Calu3 (cell line): ENCODE results near the gene MATR3. TPM values are rescaled to one million over a fixed set of nuclear protein-coding genes. Genes with fewer than 3 reads are reported as not detected.

Experiments used
- BruUV-seq: library from RNA; stranded (reverse); fragments of 400-500 nt; replicated peaks from 2 replicates; lab custom pipeline; 2021; lab: Mats Ljungman, UMichigan
- CTCF ChIA-PET: fragments of 300-600 bp; sonication (Branson Sonifier 250); formaldehyde crosslinking; loops from one replicate; lab custom pipeline; 2022; ENCODE audit warnings: antibody characterized with exemption; lab: Charles Lee
- DNase-seq: peaks from one replicate; pipeline ENCODE4 v3.0.0; 2022
- H3K27ac Mint-ChIP-seq: one replicate; pipeline ENCODE4 v1.8.0; 2022; ENCODE audit warnings: mixed read lengths; ENCODE audit not compliant: unreplicated experiment
- H3K27me3 Mint-ChIP-seq: one replicate; pipeline ENCODE4 v1.8.0; 2022; ENCODE audit warnings: mixed read lengths; ENCODE audit not compliant: unreplicated experiment
- H3K36me3 Mint-ChIP-seq: one replicate; pipeline ENCODE4 v1.8.0; 2022; ENCODE audit warnings: mild to moderate bottlenecking, moderate library complexity, mixed read lengths; ENCODE audit not compliant: insufficient read depth, unreplicated experiment
- H3K4me1 Mint-ChIP-seq: one replicate; pipeline ENCODE4 v1.8.0; 2022; ENCODE audit warnings: mild to moderate bottlenecking, low read depth, mixed read lengths; ENCODE audit not compliant: unreplicated experiment
- H3K4me3 Mint-ChIP-seq: one replicate; pipeline ENCODE4 v1.8.0; 2022; ENCODE audit warnings: mild to moderate bottlenecking, low read depth, moderate library complexity, mixed read lengths; ENCODE audit not compliant: unreplicated experiment
- H3K9me3 Mint-ChIP-seq: one replicate; pipeline ENCODE4 v1.8.0; 2022; ENCODE audit warnings: low read depth, mixed read lengths; ENCODE audit not compliant: unreplicated experiment
- intact Hi-C: fragments of 100-400 bp; cut with micrococcal nuclease; formaldehyde crosslinking; loops from one replicate; pipeline ENCODE4 v1.10.0; 2022; ENCODE audit not compliant: unreplicated experiment
- total RNA-seq: library from RNA; stranded (reverse); gene quantifications from 2 replicates; pipeline ENCODE4 v1.2.3, GENCODE V29; 2022
- TF ChIP-seq, protein P1 (sequence below): fragments of 200-600 bp; IDR thresholded peaks from one replicate; pipeline ENCODE4 v1.8.0; 2022; ENCODE audit warnings: antibody characterized with exemption; ENCODE audit not compliant: unreplicated experiment

The MATR3 gene
- total RNA-seq, 1 experiment from 2014 or later, result 230 TPM

DNA sequence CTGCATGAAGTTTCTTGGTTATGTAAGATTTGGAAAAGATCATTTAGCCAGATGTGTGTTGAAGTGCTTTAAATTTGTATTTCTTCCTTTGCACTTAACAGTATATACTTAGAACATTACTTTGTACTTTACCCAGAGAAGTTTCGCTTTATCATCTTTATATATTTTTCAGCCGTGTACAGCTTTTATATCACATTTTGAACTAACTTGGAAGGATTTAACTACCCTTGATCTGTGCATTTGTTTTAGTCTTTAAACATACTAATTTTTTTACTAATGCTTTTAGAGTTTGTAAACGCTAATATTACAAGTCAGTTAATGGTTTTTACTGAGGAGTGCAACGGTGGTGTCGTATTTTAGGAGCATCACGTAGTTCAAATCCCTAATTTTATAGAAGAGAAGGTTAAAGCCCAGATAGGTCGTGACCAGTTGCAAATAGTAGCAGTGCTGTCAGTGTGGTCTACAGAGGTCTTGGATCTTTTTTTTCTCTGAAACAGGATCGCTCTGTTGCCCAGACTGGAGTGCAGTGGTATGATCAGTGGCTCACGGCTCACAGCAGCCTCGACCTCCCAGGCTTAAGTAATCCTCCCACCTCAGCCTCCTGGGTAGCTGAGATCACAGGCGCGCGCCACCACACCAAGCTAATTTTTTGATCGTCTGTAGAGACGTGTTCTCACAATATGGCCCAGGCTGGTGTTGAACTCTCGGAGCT lies 2.0 kb downstream of the MATR3 start:
- TF ChIP-seq, protein P1, sequence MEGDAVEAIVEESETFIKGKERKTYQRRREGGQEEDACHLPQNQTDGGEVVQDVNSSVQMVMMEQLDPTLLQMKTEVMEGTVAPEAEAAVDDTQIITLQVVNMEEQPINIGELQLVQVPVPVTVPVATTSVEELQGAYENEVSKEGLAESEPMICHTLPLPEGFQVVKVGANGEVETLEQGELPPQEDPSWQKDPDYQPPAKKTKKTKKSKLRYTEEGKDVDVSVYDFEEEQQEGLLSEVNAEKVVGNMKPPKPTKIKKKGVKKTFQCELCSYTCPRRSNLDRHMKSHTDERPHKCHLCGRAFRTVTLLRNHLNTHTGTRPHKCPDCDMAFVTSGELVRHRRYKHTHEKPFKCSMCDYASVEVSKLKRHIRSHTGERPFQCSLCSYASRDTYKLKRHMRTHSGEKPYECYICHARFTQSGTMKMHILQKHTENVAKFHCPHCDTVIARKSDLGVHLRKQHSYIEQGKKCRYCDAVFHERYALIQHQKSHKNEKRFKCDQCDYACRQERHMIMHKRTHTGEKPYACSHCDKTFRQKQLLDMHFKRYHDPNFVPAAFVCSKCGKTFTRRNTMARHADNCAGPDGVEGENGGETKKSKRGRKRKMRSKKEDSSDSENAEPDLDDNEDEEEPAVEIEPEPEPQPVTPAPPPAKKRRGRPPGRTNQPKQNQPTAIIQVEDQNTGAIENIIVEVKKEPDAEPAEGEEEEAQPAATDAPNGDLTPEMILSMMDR, result no peak
- peaks cover 58% of the 10 kb centered on the region for H3K36me3 Mint-ChIP-seq
- CTCF ChIA-PET, result no interaction called here

DNA sequence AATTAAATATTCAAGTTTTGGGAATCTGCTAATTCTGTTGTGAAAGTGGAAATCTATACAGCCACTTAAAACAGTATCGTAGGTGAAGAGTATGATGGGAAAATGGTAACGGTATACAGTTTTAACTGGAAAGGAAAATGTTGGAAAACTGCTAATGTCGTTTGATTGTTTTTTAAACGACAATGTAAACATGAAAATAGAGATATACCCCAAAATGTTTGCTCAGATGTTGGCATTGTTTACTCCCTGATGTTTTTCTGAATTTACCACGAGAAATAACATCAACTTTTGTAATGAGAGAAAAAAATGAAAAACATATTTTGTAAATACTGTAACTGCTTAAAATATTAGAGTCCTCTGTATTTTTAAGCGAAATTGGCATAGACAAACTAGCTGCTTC lies 2.7 kb downstream of the MATR3 start:
- peak overlapping the region; percentile 98 for H3K4me3 Mint-ChIP-seq
- CTCF ChIA-PET, result no interaction called here
- TF ChIP-seq, protein P1, result no peak
- no TSS peak for BruUV-seq
- H3K9me3 Mint-ChIP-seq, result no peaks in the 10 kb centered on the region
- DNase-seq, result no peak
- peak overlapping the region; percentile 98 for H3K27ac Mint-ChIP-seq
- H3K27me3 Mint-ChIP-seq, result no peaks in the 10 kb centered on the region
- intact Hi-C loops, result no loop called here
- H3K36me3 Mint-ChIP-seq, result peaks cover 64% of the 10 kb centered on the region
- H3K4me1 Mint-ChIP-seq, result peaks cover 53% of the 10 kb centered on the region

More for the DNA sequence above, 2.0 kb downstream of the MATR3 start:
- H3K9me3 Mint-ChIP-seq, result no peaks in the 10 kb centered on the region
- H3K4me3 Mint-ChIP-seq, result peak overlapping the region; percentile 98
- H3K27me3 Mint-ChIP-seq, result no peaks in the 10 kb centered on the region
- H3K4me1 Mint-ChIP-seq, result peaks cover 50% of the 10 kb centered on the region
- peak overlapping the region; percentile 98 for H3K27ac Mint-ChIP-seq
- no peak for DNase-seq
- BruUV-seq, result no TSS peak
- intact Hi-C loops, result loop anchor here (2.0 kb wide), 1 partner anchor 15 kb away; no protein-coding TSS in a partner anchor

DNA sequence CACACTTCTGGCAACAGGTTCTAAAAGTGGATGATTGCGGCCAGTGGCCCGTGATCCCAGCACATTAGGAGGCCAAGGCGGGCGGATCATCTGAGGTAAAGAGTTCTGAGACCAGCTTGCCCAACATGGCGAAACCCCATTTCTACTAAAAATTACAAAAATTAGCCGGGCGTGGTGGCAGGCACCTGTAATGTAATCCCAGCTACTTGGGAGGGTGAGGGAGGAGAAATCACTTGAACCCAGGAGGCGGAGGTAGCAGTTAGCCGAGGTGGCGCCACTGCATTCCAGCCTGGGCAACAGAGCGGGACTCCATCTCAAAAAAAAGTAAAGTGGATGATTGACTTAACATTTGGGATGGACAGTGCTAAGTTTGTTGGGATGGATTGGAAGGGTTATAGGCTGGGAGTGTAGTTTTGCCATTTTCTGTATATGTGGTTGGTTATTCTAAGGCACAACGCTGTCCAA lies 3.4 kb downstream of the MATR3 start:
- CTCF ChIA-PET, result interaction anchor here (0.8 kb wide), 1 partner anchor 45 kb away, joined by 3 read pairs; the partner anchor contains the start of gene PAIP2
- Mint-ChIP-seq H3K4me1 (peaks cover 60% of the 10 kb centered on the region), H3K27ac (peak overlapping the region; percentile 98), H3K4me3 (peak overlapping the region; percentile 98), H3K36me3 (peaks cover 67% of the 10 kb centered on the region), H3K9me3 (no peaks in the 10 kb centered on the region), H3K27me3 (no peaks in the 10 kb centered on the region)
- intact Hi-C loops, result no loop called here
- BruUV-seq, result no TSS peak
- DNase-seq, result no peak
- TF ChIP-seq, protein P1, result no peak

DNA sequence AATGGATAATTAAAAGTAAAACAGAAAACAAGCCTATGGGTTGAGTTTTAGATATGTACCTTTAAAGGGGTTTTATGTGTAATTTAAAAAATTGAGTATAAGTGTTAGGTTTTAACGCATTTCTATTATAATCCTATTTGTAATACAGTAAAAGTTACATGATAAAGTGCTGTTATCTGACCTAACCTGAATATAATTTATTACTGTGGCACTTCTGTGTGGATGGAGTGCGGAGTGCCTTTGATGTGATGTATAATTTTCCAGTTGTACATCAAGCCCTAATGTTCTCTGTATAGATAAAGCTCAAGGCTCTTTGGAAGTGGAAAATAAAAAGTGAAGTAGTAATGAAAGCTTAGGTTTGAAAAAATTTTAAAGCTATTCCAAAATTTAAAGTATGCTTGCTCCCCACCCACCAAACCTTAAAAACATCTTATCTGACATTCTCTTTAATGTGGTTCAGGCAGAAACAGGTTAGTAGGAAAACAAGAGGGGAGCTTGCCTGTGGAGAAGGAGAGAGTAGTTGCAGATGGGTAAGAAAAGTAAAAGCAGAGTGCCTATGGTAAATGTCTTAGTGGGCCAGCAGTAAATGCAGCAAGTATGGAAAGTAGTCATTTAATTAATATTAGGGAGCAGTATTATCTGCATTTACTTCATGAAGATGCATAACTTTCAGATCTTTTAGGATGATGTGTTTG lies 4.0 kb downstream of the MATR3 start:
- H3K4me3 Mint-ChIP-seq, result peak overlapping the region; percentile 98
- TF ChIP-seq, protein P1, result no peak
- BruUV-seq, result no TSS peak
- H3K9me3 Mint-ChIP-seq, result no peaks in the 10 kb centered on the region
- H3K4me1 Mint-ChIP-seq, result peaks cover 67% of the 10 kb centered on the region
- intact Hi-C loops, result no loop called here
- no peaks in the 10 kb centered on the region for H3K27me3 Mint-ChIP-seq
- H3K27ac Mint-ChIP-seq, result peak overlapping the region; percentile 19
- DNase-seq, result no peak
- peaks cover 67% of the 10 kb centered on the region for H3K36me3 Mint-ChIP-seq
- CTCF ChIA-PET, result interaction anchor here (0.8 kb wide), 1 partner anchor 44 kb away, joined by 3 read pairs; the partner anchor contains the start of gene PAIP2
